Cardiac fibroblast (primary cell): ENCODE results near the gene ASB1.

Experiments used
- DNase-seq, 2 donors: peaks; one replicate each; pipeline versions ENCODE4 v3.0.0 to v3.0.0-alpha.2; 2010; ENCODE audit warnings: low read depth in 2 of 2
- H3K4me3 ChIP-seq, 2 donors: replicated peaks in 1 of 2; 1 replicate in 1 of 2; 2 replicates in 1 of 2; pipeline ENCODE4 v1.5.1; 2011; ENCODE audit warnings: low read depth in 2 of 2, low read length in 2 of 2, mild to moderate bottlenecking in 2 of 2, moderate library complexity in 1 of 2
- TF ChIP-seq, protein P1 (sequence below): IDR thresholded peaks from one replicate; pipeline ENCODE4 v1.5.1; 2011; ENCODE audit warnings: low read depth, mild to moderate bottlenecking, low read length, inconsistent platforms

ASB1 gene

DNA sequence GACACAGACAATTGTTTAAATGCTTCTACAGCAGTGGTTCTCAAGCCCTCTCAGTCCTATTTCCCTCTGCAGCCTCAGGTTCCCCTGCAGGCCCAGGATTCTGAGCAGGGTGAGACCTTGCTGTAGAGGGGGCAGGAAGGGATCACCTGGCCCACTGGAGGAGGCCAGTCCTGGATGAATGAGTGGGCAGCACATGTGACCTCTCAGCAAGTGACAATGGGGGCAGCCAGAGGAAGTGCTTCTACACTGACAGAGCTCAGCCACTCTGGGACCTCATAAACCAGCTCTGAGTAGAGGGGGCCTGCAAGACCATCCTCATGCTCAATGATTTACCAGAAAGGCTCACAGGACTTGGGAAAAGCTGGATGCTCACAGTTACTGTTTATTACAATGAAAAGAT is 63.2 kb downstream of the ASB1 start:
- DNase-seq: no peak
- no peak overlapping the region for H3K4me3 ChIP-seq
- TF ChIP-seq, protein P1, sequence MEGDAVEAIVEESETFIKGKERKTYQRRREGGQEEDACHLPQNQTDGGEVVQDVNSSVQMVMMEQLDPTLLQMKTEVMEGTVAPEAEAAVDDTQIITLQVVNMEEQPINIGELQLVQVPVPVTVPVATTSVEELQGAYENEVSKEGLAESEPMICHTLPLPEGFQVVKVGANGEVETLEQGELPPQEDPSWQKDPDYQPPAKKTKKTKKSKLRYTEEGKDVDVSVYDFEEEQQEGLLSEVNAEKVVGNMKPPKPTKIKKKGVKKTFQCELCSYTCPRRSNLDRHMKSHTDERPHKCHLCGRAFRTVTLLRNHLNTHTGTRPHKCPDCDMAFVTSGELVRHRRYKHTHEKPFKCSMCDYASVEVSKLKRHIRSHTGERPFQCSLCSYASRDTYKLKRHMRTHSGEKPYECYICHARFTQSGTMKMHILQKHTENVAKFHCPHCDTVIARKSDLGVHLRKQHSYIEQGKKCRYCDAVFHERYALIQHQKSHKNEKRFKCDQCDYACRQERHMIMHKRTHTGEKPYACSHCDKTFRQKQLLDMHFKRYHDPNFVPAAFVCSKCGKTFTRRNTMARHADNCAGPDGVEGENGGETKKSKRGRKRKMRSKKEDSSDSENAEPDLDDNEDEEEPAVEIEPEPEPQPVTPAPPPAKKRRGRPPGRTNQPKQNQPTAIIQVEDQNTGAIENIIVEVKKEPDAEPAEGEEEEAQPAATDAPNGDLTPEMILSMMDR: no peak

DNA sequence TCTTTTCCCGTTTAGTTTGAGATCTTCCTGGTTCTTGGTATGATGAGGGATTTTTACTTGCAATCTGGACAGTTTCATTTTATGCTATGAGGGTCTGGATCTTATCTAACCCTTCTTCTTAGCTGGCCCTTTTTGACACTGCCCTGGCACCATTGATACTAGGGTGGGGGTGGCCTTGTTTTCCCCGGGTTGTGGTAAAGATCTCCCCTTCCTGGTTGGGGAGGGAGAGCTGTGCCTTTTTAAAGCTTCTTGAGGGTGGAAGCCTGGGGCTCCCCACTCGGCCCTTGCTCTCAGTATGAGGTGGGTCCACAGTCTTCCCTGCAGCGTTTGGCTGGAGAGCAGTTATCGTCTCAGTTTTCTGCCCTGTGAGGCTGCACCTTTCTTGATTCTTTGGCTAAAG is 66.1 kb downstream of the ASB1 start:
- no peak overlapping the region for H3K4me3 ChIP-seq
- TF ChIP-seq, protein P1: no peak
- no peak for DNase-seq

DNA sequence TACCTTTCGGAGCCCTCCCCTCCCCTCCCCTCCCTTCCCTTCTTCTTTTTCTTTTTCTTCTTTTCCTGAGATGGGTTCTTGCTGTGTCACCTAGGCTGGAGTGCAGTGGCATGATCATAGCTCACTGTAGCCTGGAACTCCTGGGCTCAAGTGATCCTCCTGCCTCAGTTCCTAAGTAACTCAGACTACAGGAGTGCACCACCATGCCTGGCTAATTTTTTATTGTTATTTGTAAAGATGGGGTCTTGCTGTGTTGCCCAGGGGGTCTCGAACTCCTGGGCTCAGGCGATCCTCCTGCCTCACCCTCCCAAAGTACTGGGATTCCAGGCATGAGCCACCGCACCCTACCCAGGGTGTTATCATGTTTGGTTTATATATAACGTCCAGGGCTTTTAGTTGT is 66.7 kb downstream of the ASB1 start:
- TF ChIP-seq, protein P1: no peak
- H3K4me3 ChIP-seq: no peak overlapping the region
- DNase-seq: no peak

DNA sequence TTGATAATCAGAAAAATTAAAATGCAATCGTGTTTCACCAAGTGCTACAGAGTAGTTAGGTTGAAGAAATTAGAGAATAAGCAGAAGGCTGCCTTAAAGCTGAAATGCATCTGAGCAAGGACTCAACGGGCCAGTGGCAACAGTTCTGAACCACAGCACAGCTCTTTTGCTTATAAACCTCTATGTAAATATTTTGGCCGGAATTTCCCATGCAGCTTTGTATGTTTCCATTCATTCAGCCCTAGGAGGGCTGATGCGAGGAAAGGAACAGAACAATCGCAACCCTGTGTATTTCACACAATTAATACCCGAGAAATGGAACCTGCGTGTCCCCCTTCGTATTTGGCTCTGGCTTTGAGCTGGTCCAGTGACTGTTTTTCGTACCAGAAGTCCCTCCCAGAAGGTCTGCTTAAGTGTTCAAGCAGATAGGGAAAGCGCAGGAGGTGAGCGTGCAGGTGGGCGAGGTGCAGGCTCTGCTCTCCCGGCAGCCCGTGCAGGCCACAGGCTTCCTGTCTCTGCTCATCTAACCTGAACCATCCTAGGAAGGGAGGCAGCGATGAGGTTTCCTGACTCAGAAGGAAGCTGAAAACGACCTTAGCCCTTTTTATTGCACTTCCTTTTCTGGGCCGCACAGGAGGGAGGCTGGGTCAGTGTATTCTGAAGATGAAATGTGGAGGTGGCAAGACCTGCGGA is 67.3 kb downstream of the ASB1 start:
- H3K4me3 ChIP-seq: no peak overlapping the region
- TF ChIP-seq, protein P1: no peak
- DNase-seq: no peak

DNA sequence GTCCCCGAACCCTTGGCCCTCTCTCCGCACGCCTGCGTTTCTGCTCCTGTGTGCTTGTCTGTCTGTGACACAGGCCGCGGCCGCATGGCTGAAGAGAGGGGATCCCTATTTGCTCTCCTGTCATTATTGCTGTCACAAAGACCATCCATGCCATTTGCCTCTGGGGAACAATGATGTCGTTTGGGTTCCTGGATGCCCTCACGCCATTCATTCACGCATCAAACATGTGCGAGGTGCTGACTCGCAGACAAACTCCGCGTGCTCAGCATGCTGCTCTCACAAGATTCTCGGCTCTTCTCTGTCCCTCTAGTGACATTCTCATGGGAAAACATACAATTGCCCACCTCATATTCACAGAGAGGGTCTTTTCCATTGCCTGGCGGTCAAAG is 67.8 kb downstream of the ASB1 start:
- TF ChIP-seq, protein P1: no peak
- DNase-seq: no peak
- no peak overlapping the region for H3K4me3 ChIP-seq

DNA sequence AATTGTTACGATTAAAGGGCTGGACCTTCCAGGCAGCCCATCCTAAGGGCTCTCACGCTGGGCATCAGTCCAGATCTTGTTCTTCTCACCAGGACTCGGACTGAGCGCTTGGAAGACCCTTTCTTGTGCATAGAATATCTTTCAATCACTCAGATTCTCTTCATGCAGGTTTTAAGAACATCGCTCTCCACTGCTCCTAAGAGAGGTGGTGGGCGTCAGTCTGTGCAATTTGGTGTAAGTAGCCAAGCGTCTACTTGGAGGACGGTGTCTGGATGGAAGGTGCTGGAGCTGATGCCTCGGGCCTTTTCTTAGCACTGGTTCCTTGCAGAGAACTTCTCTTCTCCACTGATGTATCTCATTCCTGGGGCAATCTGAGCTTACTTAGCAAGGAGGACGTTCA is 68.7 kb downstream of the ASB1 start:
- TF ChIP-seq, protein P1: no peak
- H3K4me3 ChIP-seq: no peak overlapping the region
- DNase-seq: no peak
